Naive B cell (primary cell): ENCODE measurements around the gene EPS15. TPM values are rescaled to one million over a fixed set of nuclear protein-coding genes. Genes with fewer than 3 reads are reported as not detected.
A peak's percentile ranks its signal among the peaks of the same experiment; 100 is the strongest.

Source experiments
- ATAC-seq, 2 donors: fragments of 150-1000 bp; cut with Tn5 transposase; 2 replicates each; pipeline ENCODE4 v1.10.0; 2021; ENCODE audit warnings: low read depth in 2 of 2, mild to moderate bottlenecking in 2 of 2, moderate library complexity in 2 of 2
- DNase-seq: peaks from one replicate; pipeline ENCODE4 v3.0.0; 2022
- H3K27ac Mint-ChIP-seq, 6 donors: one replicate each; pipeline ENCODE4 v1.8.0; 2020 to 2022; ENCODE audit warnings: mild to moderate bottlenecking in 6 of 6, mixed read lengths in 6 of 6, moderate library complexity in 5 of 6, inconsistent platforms in 2 of 6
- H3K27me3 Mint-ChIP-seq, 3 donors: one replicate each; pipeline ENCODE4 v1.8.0; 2021 to 2022; ENCODE audit warnings: mixed read lengths in 3 of 3, mild to moderate bottlenecking in 1 of 3
- H3K36me3 Mint-ChIP-seq, 2 donors: one replicate each; pipeline ENCODE4 v1.8.0; 2020 to 2022; ENCODE audit warnings: mixed read lengths in 2 of 2, inconsistent platforms in 1 of 2, mild to moderate bottlenecking in 1 of 2
- H3K4me1 Mint-ChIP-seq, 3 donors: one replicate each; pipeline ENCODE4 v1.8.0; 2020 to 2022; ENCODE audit warnings: mixed read lengths in 3 of 3, inconsistent platforms in 1 of 3, mild to moderate bottlenecking in 1 of 3, moderate library complexity in 1 of 3
- H3K4me3 Mint-ChIP-seq, 8 donors: one replicate each; pipeline ENCODE4 v1.8.0; 2020 to 2022; ENCODE audit warnings: mild to moderate bottlenecking in 8 of 8, mixed read lengths in 8 of 8, moderate library complexity in 8 of 8, inconsistent platforms in 2 of 8
- H3K9me3 Mint-ChIP-seq, 7 donors: one replicate each; pipeline ENCODE4 v1.8.0; 2020 to 2022; ENCODE audit warnings: mixed read lengths in 7 of 7, mild to moderate bottlenecking in 5 of 7, inconsistent platforms in 2 of 7, moderate library complexity in 1 of 7
- polyA plus RNA-seq, 6 donors: library from polyadenylated mRNA; unstranded; fragments of 300-500 nt; fragmentation: Illumina TruSeq; gene quantifications; one replicate each; pipeline ENCODE4 v1.2.3, GENCODE V29; 2021; ENCODE audit warnings: low read depth in 6 of 6

The EPS15 gene
- polyA plus RNA-seq, 6 donors from 2014 or later: 40.6 to 76.5 (median 67.9) TPM

DNA sequence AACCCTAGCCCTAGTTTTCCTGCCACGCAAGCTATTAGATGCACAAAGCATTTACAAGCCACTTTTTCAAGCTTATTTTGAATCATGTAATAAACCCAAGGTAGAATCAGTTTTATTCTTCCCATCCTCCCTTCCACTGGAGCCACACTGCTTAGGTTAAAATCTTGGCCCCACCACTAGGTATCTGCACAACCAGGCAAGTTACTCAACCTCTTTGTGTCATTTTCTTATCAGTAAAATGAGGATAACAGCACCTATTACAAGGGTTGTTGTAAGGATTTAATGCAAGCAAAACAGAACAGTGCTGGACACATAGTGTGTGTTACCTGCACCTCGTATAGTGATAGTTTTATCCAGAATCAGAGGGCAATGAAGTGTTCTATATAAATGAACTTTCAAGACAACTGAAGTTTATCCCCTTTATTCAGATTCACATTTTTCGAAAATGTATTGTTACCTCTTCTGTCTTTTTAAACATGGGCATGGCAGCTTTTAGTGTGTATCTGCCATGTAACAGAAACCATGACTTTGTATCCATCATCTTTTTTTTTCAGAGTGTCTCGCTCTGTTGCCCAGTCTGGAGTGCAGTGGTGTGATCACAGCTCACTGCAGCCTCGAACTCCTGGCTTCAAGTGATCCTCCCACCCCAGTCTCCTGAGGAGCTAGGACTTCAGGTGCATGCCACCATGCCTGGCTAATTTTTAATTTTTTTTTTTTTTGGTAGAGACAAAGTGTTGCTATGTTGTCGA lies 171.5 kb downstream of the EPS15 start:
- H3K27ac Mint-ChIP-seq: peak overlapping the region in 1 of 6 donors; percentile 13

DNA sequence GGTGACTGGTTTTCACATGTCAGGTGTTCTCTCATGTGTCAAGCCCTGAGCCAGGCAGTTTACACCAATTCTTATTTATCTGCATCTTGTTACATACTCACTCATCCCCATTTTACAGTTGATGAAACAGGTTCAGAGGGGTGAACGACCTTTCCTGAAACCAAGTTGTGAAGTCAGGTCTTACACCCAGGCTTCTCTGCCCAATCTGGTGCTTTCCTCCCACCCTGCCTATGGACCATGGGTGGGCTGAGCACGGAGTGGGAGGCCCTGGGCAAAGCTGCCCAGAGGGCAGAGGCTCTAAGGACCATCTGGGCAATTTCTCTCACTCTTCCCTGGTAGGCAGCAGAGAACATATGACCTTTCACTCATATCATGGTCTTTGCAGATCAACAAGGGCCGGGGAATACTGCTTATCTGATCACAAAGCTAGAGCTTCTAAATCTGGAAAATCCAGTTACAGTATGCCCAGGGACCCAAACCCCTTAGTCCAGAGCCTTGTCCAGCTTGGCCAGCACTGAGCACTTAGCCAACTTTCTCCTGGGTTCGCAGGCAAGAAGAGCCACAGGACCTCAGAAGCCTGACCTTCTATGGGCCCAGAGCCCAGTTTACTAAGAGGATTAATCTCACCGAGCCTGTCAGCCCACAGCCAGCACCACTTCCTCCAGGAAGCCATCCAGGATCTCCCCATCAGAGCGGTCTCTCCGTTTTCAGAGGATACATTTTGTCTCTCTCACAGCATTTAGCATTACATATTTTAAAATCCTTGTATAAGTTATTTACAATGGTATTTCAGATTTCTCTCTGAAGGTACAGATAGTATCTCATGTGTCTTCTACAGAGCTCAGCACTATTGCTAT lies 172.8 kb downstream of the EPS15 start:
- DNase-seq (no peak), ATAC-seq (no peak)
- Mint-ChIP-seq H3K27me3 (peaks cover 22 to 44% (median 40%) of the 10 kb centered on the region in 3 donors), H3K4me3 (peak overlapping the region in 1 of 8 donors; percentile 65), H3K36me3 (no peaks in the 10 kb centered on the region), H3K27ac (no peak overlapping the region), H3K9me3 (no peaks in the 10 kb centered on the region), H3K4me1 (peaks cover 0 to 7% (median 6%) of the 10 kb centered on the region in 3 donors)

More for the DNA sequence above, 171.5 kb downstream of the EPS15 start:
- DNase-seq: no peak
- Mint-ChIP-seq H3K4me1 (peaks cover 0 to 7% (median 6%) of the 10 kb centered on the region in 3 donors), H3K27me3 (peaks cover 15 to 33% (median 31%) of the 10 kb centered on the region in 3 donors), H3K36me3 (no peaks in the 10 kb centered on the region), H3K4me3 (no peak overlapping the region), H3K9me3 (no peaks in the 10 kb centered on the region)
- ATAC-seq: no peak

- Mint-ChIP-seq H3K36me3 (no peaks in the 10 kb centered on the region), H3K27ac (peak overlapping the region in 1 of 6 donors; percentile 78), H3K4me3 (peak overlapping the region in 1 of 8 donors; percentile 23), H3K9me3 (no peaks in the 10 kb centered on the region), H3K4me1 (peaks cover 0 to 7% (median 6%) of the 10 kb centered on the region in 3 donors), H3K27me3 (peaks cover 22 to 44% (median 40%) of the 10 kb centered on the region in 3 donors)
- ATAC-seq (no peak), DNase-seq (no peak)
Measured at GRCh38 chr1:51345300-51345687, 173.8 kb downstream of the EPS15 start.

DNA sequence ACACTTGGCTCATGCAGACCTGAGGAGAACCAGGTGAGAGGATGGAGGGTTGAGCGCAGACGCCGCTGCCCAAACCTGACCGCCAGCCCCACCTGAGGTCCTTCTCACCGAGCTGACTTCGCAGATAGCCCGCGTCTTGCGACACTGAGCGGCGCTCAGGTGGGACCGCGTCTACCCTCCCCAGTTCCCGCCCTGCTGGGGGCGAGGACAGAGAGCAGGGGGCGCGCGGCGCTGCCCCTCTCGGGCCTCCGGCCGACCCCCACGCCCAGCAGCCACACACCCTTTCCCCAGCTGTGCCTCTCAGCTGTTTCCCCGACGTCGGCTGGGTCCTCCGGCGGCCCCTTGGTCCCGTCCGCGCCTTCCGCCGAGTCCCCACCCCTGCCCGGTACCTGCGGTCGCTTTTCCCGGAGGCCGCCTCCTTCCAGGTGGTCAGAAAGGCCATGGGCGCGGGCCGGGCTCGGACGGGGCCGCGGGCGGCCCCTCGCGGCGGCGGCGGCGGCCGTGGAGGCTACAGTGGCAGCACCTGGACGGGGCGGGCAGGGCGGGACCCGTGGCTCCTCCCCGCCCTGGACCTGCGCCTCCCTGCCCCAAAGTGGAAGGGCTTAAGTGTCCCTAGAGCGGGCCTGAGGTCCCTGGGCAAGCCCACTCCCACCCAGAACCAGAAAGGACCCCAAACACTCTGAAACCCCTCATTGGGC lies 174.3 kb downstream of the EPS15 start:
- no peak for ATAC-seq
- peaks cover 0 to 7% (median 6%) of the 10 kb centered on the region in 3 donors for H3K4me1 Mint-ChIP-seq
- peak overlapping the region in 2 of 8 donors; percentile 23 to 28 for H3K4me3 Mint-ChIP-seq

DNA sequence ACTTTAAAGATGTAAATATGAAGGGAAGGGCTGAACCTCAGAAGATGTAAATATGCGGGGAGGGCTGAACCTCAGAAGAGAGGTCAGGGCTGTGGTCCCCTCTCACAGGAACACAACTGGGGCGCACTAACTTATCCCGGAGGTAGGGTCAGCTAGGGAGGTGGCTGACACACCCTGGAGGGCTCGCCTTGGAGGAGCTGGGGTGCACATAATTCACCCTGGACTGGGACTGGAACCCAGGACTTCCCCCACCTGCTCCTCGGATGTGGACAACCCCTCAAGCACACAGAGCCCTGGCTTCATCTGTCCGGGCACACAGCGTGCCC lies 174.8 kb downstream of the EPS15 start:
- Mint-ChIP-seq H3K36me3 (no peaks in the 10 kb centered on the region), H3K9me3 (no peaks in the 10 kb centered on the region), H3K4me1 (peaks cover 0 to 7% (median 6%) of the 10 kb centered on the region in 3 donors), H3K27ac (no peak overlapping the region), H3K27me3 (peaks cover 22 to 44% (median 40%) of the 10 kb centered on the region in 3 donors), H3K4me3 (peak overlapping the region in 4 of 8 donors; percentile 6 to 64 (median 24))
- ATAC-seq: no peak
- DNase-seq: no peak

More for the DNA sequence above, 174.3 kb downstream of the EPS15 start:
- DNase-seq: no peak
- Mint-ChIP-seq H3K36me3 (no peaks in the 10 kb centered on the region), H3K9me3 (no peaks in the 10 kb centered on the region), H3K27ac (no peak overlapping the region), H3K27me3 (peaks cover 22 to 44% (median 40%) of the 10 kb centered on the region in 3 donors)

DNA sequence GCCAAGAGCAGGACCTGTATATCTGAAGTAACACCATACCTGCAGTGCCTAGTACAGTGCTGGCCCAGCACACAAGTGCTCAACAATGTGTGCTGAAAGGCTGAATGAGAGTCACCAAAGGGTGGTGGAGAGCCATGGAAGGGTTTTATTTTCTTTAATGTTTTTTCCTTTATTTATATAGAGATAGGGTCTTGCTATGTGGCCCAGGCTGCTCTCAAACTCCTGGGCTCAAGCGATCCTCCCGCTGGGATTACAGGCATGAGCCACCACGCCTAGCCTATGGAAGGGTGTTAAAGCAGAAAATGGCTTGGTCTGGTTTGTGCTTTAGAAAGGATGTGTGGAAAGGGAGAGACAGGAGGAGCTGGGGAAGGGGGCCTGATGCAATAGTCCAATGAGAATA lies 175.4 kb downstream of the EPS15 start:
- Mint-ChIP-seq H3K9me3 (no peaks in the 10 kb centered on the region), H3K4me3 (peak overlapping the region in 4 of 8 donors; percentile 6 to 64 (median 34)), H3K27ac (peak overlapping the region in 1 of 6 donors; percentile 42), H3K4me1 (peaks cover 0 to 7% (median 6%) of the 10 kb centered on the region in 3 donors), H3K36me3 (no peaks in the 10 kb centered on the region), H3K27me3 (peaks cover 22 to 44% (median 41%) of the 10 kb centered on the region in 3 donors)
- ATAC-seq: no peak
- DNase-seq: no peak

DNA sequence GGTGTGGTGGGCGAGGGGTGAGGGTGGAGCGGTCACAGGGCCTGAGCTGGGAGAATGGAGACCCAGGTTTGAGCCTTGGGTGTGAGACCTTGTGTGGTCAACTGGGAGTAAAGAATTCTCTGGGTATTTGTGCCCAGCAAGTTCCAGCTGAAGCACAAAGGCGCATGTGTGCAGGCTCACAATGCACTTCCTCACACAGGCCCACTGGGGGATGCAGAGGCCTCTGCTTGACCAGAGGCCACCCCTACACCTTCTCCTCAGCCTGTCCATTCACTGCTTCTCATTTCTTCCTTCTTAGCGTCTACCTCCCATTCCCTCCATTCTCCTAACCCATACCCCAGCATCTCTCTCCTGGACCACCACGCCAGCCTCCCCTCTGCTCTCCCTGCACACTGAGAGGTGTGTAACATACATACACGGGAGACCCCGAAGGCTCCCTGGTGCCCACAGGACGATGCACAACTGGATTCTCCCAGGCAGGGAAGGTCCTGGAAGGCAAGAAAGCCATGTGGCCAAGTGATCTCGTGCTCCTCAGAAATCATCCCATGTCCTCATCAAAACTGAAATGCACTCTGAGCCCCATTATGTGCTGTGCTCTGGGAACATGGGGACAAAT lies 176.4 kb downstream of the EPS15 start:
- no peak overlapping the region for H3K27ac Mint-ChIP-seq
- no peak overlapping the region for H3K4me3 Mint-ChIP-seq

GRCh38 chr1:51341876-51342496 lies 177.1 kb downstream of the EPS15 start:
- H3K4me3 Mint-ChIP-seq: peak overlapping the region in 1 of 8 donors; percentile 62
- DNase-seq (no peak), ATAC-seq (peak; percentile 34 to 52)
- H3K9me3 Mint-ChIP-seq: no peaks in the 10 kb centered on the region
- H3K27ac Mint-ChIP-seq: no peak overlapping the region
- peaks cover 0 to 7% (median 6%) of the 10 kb centered on the region in 3 donors for H3K4me1 Mint-ChIP-seq
- peaks cover 22 to 54% (median 49%) of the 10 kb centered on the region in 3 donors for H3K27me3 Mint-ChIP-seq
- H3K36me3 Mint-ChIP-seq: no peaks in the 10 kb centered on the region

More for the DNA sequence above, 176.4 kb downstream of the EPS15 start:
- Mint-ChIP-seq H3K27me3 (peaks cover 22 to 52% (median 49%) of the 10 kb centered on the region in 3 donors), H3K36me3 (no peaks in the 10 kb centered on the region), H3K4me1 (peaks cover 0 to 7% (median 6%) of the 10 kb centered on the region in 3 donors), H3K9me3 (no peaks in the 10 kb centered on the region)
- ATAC-seq: no peak
- DNase-seq: no peak

GRCh38 chr1:51340380-51340779 lies 178.7 kb downstream of the EPS15 start:
- DNase-seq: no peak
- H3K36me3 Mint-ChIP-seq: no peaks in the 10 kb centered on the region
- peaks cover 0 to 7% (median 6%) of the 10 kb centered on the region in 3 donors for H3K4me1 Mint-ChIP-seq
- no peak overlapping the region for H3K4me3 Mint-ChIP-seq
- no peaks in the 10 kb centered on the region for H3K9me3 Mint-ChIP-seq
- peaks cover 22 to 44% (median 38%) of the 10 kb centered on the region in 3 donors for H3K27me3 Mint-ChIP-seq
- H3K27ac Mint-ChIP-seq: no peak overlapping the region
- ATAC-seq: no peak

GRCh38 chr1:51336711-51337110 lies 182.4 kb downstream of the EPS15 start:
- H3K36me3 Mint-ChIP-seq: no peaks in the 10 kb centered on the region
- H3K9me3 Mint-ChIP-seq: no peaks in the 10 kb centered on the region
- no peak for ATAC-seq
- no peak overlapping the region for H3K27ac Mint-ChIP-seq
- H3K4me3 Mint-ChIP-seq: no peak overlapping the region
- DNase-seq: no peak
- H3K27me3 Mint-ChIP-seq: peaks cover 4 to 15% (median 13%) of the 10 kb centered on the region in 3 donors
- H3K4me1 Mint-ChIP-seq: no peaks in the 10 kb centered on the region

DNA sequence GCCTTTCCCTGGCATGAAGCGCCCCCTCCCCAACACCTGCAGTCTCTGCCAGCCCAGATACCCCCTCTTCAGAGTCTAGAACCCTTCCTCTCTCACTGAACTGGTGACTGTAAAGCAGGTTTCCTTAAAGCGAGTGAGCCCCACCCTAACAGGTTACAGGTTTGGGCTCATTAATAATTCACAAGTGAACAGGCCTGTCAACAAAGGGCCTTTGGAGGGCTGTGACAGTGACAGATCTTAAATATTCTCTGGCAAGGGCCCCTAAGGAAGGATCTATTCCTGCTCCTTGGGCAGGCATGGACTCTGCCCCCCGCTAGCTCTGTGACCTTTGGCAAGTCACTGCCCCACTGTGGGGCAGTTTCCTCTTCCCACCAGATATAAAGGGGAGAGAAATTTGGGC lies 183.1 kb downstream of the EPS15 start:
- ATAC-seq (no peak), DNase-seq (no peak)
- Mint-ChIP-seq H3K4me3 (no peak overlapping the region), H3K27me3 (peaks cover 11 to 20% (median 20%) of the 10 kb centered on the region in 3 donors), H3K36me3 (peaks cover 0 to 6% of the 10 kb centered on the region in 2 donors), H3K4me1 (peaks cover 4 to 5% (median 4%) of the 10 kb centered on the region in 3 donors), H3K27ac (no peak overlapping the region), H3K9me3 (peaks cover 0 to 2% (median 0%) of the 10 kb centered on the region in 7 donors)
